Activated CD8-positive, alpha-beta memory T cell treated with anti-CD3 and anti-CD28 coated beads, Interleukin-2, amount 50 U/mL, for 4 hours (primary cell): ENCODE measurements around the gene USP1.
A peak's percentile ranks its signal among the peaks of the same experiment; 100 is the strongest.

ENCODE experiments used
- DNase-seq: peaks from one replicate; pipeline ENCODE4 v3.0.0-alpha.2; 2020

Gene USP1

GRCh38 chr1:62426794-62427193 is 10.1 kb upstream of the USP1 start:
- no peak for DNase-seq

GRCh38 chr1:62428351-62428750 is 8.5 kb upstream of the USP1 start:
- no peak for DNase-seq

GRCh38 chr1:62429581-62429980 is 7.3 kb upstream of the USP1 start:
- no peak for DNase-seq

GRCh38 chr1:62433861-62434617 is 2.8 kb upstream of the USP1 start:
- DNase-seq, result no peak

GRCh38 chr1:62434618-62435001 is 2.2 kb upstream of the USP1 start:
- DNase-seq, result no peak

- DNase-seq, result no peak
Observed at GRCh38 chr1:62435231-62436038, 1.4 kb upstream of the USP1 start.

GRCh38 chr1:62436039-62436465 is 797 bp upstream of the USP1 start:
- DNase-seq, result peak; percentile 94

GRCh38 chr1:62437273-62437940 is 558 bp downstream of the USP1 start:
- peak; percentile 43 for DNase-seq

GRCh38 chr1:62438163-62438562 is 1.3 kb downstream of the USP1 start:
- DNase-seq, result no peak

GRCh38 chr1:62439652-62440371 is 3.0 kb downstream of the USP1 start:
- DNase-seq, result no peak

GRCh38 chr1:62444701-62445100 is 7.9 kb downstream of the USP1 start:
- DNase-seq, result no peak

- DNase-seq, result no peak
Observed at GRCh38 chr1:62448221-62448933, 11.5 kb downstream of the USP1 start.

GRCh38 chr1:62450301-62450700 is 13.5 kb downstream of the USP1 start:
- no peak for DNase-seq

GRCh38 chr1:62452951-62453350 is 16.1 kb downstream of the USP1 start:
- no peak for DNase-seq

- DNase-seq, result no peak
Observed at GRCh38 chr1:62457955-62458354, 21.1 kb downstream of the USP1 start.

- no peak for DNase-seq
Observed at GRCh38 chr1:62462370-62462769, 25.5 kb downstream of the USP1 start.

- DNase-seq, result no peak
Observed at GRCh38 chr1:62467092-62467491, 30.2 kb downstream of the USP1 start.

GRCh38 chr1:62476525-62477219 is 39.8 kb downstream of the USP1 start:
- DNase-seq, result no peak

GRCh38 chr1:62481681-62482080 is 44.8 kb downstream of the USP1 start:
- no peak for DNase-seq

- no peak for DNase-seq
Observed at GRCh38 chr1:62484824-62485468, 48.1 kb downstream of the USP1 start.

GRCh38 chr1:62487956-62488355 is 51.1 kb downstream of the USP1 start:
- DNase-seq, result no peak
